IMR-90 (cell line): ENCODE measurements around the gene ALLC. TPM values are rescaled to one million over a fixed set of nuclear protein-coding genes. Genes with fewer than 3 reads are reported as not detected.

Experiments
- ATAC-seq: fragments of 200-7000 bp; cut with Tn5 transposase; 2 replicates; pipeline ENCODE4 v1.9.1; 2020; ENCODE audit warnings: low read depth, mild to moderate bottlenecking, moderate library complexity
- BruUV-seq: library from RNA; stranded (reverse); fragments of 400-500 nt; replicated peaks from 2 replicates; lab custom pipeline; 2021; lab: Mats Ljungman, UMichigan
- CTCF ChIA-PET: fragments of 300-600 bp; formaldehyde crosslinking; extraction: SDS; loops from one replicate; lab custom pipeline; 2021; ENCODE audit warnings: antibody characterized with exemption; lab: Yijun Ruan, JAX
- POLR2A ChIA-PET: fragments of 300-600 bp; sonication (Branson Sonifier 250); formaldehyde crosslinking; loops from one replicate; lab custom pipeline; 2022; ENCODE audit warnings: antibody characterized with exemption; ENCODE audit not compliant: unreplicated experiment; lab: Charles Lee
- DNase-seq: peaks from one replicate; pipeline ENCODE4 v3.0.0; 2013
- H2AFZ ChIP-seq: replicated peaks from 2 replicates; pipeline ENCODE3; 2013; ENCODE audit warnings: low read length, mild to moderate bottlenecking; ENCODE audit not compliant: poor library complexity
- H2AK5ac ChIP-seq: 2 replicates; pipeline ENCODE4 v1.6.1; 2013; ENCODE audit warnings: low read depth, low read length, inconsistent platforms
- H2AK9ac ChIP-seq: replicated peaks from 2 replicates; pipeline ENCODE3; 2013; ENCODE audit warnings: mild to moderate bottlenecking, low read depth, low read length, moderate library complexity; ENCODE audit not compliant: poor library complexity
- H2BK120ac ChIP-seq: 2 replicates; pipeline ENCODE4 v1.6.1; 2013; ENCODE audit warnings: low read depth, low read length, inconsistent platforms
- H2BK15ac ChIP-seq: 3 replicates; pipeline ENCODE4 v1.6.1; 2013; ENCODE audit warnings: low read depth, low read length, inconsistent platforms
- H2BK20ac ChIP-seq: 2 replicates; pipeline ENCODE4 v1.6.1; 2013; ENCODE audit warnings: low read depth, mild to moderate bottlenecking, inconsistent platforms, low read length, moderate library complexity
- H2BK5ac ChIP-seq: 2 replicates; pipeline ENCODE4 v1.6.1; 2013; ENCODE audit warnings: mild to moderate bottlenecking, low read depth, low read length, inconsistent platforms; ENCODE audit not compliant: poor library complexity, severe bottlenecking
- H3K14ac ChIP-seq: replicated peaks from 2 replicates; pipeline ENCODE4 v1.6.1; 2013; ENCODE audit warnings: low read depth, low read length, inconsistent platforms
- H3K18ac ChIP-seq: 2 replicates; pipeline ENCODE4 v1.6.1; 2013; ENCODE audit warnings: low read depth, low read length, control low read depth
- H3K23ac ChIP-seq: 2 replicates; pipeline ENCODE4 v1.6.1; 2013; ENCODE audit warnings: low read depth, low read length, inconsistent platforms
- H3K27ac ChIP-seq: 2 replicates; pipeline ENCODE4 v1.5.1; 2013; ENCODE audit warnings: mild to moderate bottlenecking, control low read depth, low read length; ENCODE audit not compliant: insufficient read depth
- H3K27me3 ChIP-seq: 2 replicates; pipeline ENCODE4 v1.6.1; 2013; ENCODE audit warnings: low read length; ENCODE audit not compliant: control insufficient read depth, insufficient read depth
- H3K36me3 ChIP-seq: 2 replicates; pipeline ENCODE4 v1.6.1; 2013; ENCODE audit warnings: low read length, mixed read lengths; ENCODE audit not compliant: control insufficient read depth, insufficient read depth
- H3K4ac ChIP-seq: 2 replicates; pipeline ENCODE4 v1.6.1; 2013; ENCODE audit warnings: low read depth, low read length, inconsistent platforms
- H3K4me1 ChIP-seq: 2 replicates; pipeline ENCODE4 v1.6.1; 2013; ENCODE audit warnings: low read length, mixed read lengths; ENCODE audit not compliant: control insufficient read depth, insufficient read depth
- H3K4me2 ChIP-seq: 2 replicates; pipeline ENCODE4 v1.6.1; 2013; ENCODE audit warnings: low read depth, mild to moderate bottlenecking, control low read depth, low read length, moderate library complexity
- H3K4me3 ChIP-seq: 2 replicates; pipeline ENCODE4 v1.5.1; 2013; ENCODE audit warnings: low read depth, mild to moderate bottlenecking, control low read depth, low read length, moderate library complexity; ENCODE audit not compliant: insufficient read depth
- H3K56ac ChIP-seq: 2 replicates; pipeline ENCODE4 v1.6.1; 2013; ENCODE audit warnings: low read length, inconsistent platforms; ENCODE audit not compliant: insufficient read depth; ENCODE audit errors: extremely low read depth
- H3K79me1 ChIP-seq, 2 experiments: 2 replicates each; pipeline ENCODE4 v1.6.1; 2013; ENCODE audit warnings: low read length in 2 of 2, inconsistent platforms in 1 of 2, low read depth in 1 of 2
- H3K9ac ChIP-seq: 2 replicates; pipeline ENCODE4 v1.6.1; 2013; ENCODE audit warnings: low read depth, low read length, control low read depth
- H3K9me1 ChIP-seq: 2 replicates; pipeline ENCODE4 v1.6.1; 2013; ENCODE audit warnings: low read length, inconsistent platforms; ENCODE audit not compliant: insufficient read depth
- H3K9me3 ChIP-seq: 2 replicates; pipeline ENCODE4 v1.6.1; 2013; ENCODE audit warnings: low read length; ENCODE audit not compliant: control insufficient read depth, insufficient read depth
- H4K20me1 ChIP-seq: 2 replicates; pipeline ENCODE4 v1.6.1; 2013; ENCODE audit warnings: low read length, inconsistent platforms; ENCODE audit not compliant: insufficient read depth
- H4K5ac ChIP-seq: 2 replicates; pipeline ENCODE4 v1.6.1; 2013; ENCODE audit warnings: mild to moderate bottlenecking, low read depth, low read length, control low read depth
- H4K8ac ChIP-seq, 2 experiments: 2 replicates each; pipeline ENCODE4 v1.6.1; 2013; ENCODE audit warnings: low read depth in 2 of 2, low read length in 2 of 2, control low read depth in 1 of 2, inconsistent platforms in 1 of 2
- H4K91ac ChIP-seq: 2 replicates; pipeline ENCODE4 v1.6.1; 2013; ENCODE audit warnings: low read depth, low read length, inconsistent platforms; ENCODE audit not compliant: insufficient read depth
- BHLHE40 ChIP-seq: fragments of 150-350 bp; IDR thresholded peaks from 2 replicates; pipeline ENCODE4 v1.6.1; 2016; ENCODE audit warnings: mild to moderate bottlenecking, low read depth, low read length
- CEBPB ChIP-seq: IDR thresholded peaks from 2 replicates; pipeline ENCODE4 v1.6.1; 2012; ENCODE audit warnings: low read depth, low read length, improper control_type of control experiment
- CHD1 ChIP-seq: IDR thresholded peaks from 2 replicates; pipeline ENCODE4 v1.6.1; 2012; ENCODE audit warnings: low read depth, low read length, improper control_type of control experiment
- FOS ChIP-seq: fragments of 150-350 bp; IDR thresholded peaks from 2 replicates; pipeline ENCODE4 v1.6.1; 2016; ENCODE audit warnings: low read depth, low read length
- MAFK ChIP-seq: IDR thresholded peaks from 2 replicates; pipeline ENCODE4 v1.6.1; 2012; ENCODE audit warnings: low read depth, low read length, improper control_type of control experiment
- MXI1 ChIP-seq: IDR thresholded peaks from 2 replicates; pipeline ENCODE4 v1.6.1; 2012; ENCODE audit warnings: low read depth, mild to moderate bottlenecking, low read length, moderate library complexity, borderline replicate concordance
- NFE2L2 ChIP-seq: fragments of 150-350 bp; IDR thresholded peaks from 2 replicates; pipeline ENCODE4 v1.6.1; 2016; ENCODE audit warnings: low read depth, mild to moderate bottlenecking, low read length
- POLR2A ChIP-seq: IDR thresholded peaks from 2 replicates; pipeline ENCODE4 v1.6.1; 2012; ENCODE audit warnings: mild to moderate bottlenecking, low read depth, low read length
- RAD21 ChIP-seq: IDR thresholded peaks from 2 replicates; pipeline ENCODE4 v1.6.1; 2012; ENCODE audit warnings: low read length, improper control_type of control experiment
- RCOR1 ChIP-seq: IDR thresholded peaks from 2 replicates; pipeline ENCODE4 v1.6.1; 2012; ENCODE audit warnings: mild to moderate bottlenecking, low read length, improper control_type of control experiment; ENCODE audit not compliant: insufficient replicate concordance
- RFX5 ChIP-seq: IDR thresholded peaks from 2 replicates; pipeline ENCODE4 v1.8.0; 2012; ENCODE audit warnings: low read depth, mild to moderate bottlenecking, low read length, moderate library complexity
- SMC3 ChIP-seq: fragments of 150-350 bp; IDR thresholded peaks from 2 replicates; pipeline ENCODE4 v1.6.1; 2016; ENCODE audit warnings: low read depth, mild to moderate bottlenecking, antibody characterized with exemption, low read length, moderate library complexity
- USF2 ChIP-seq: fragments of 150-350 bp; IDR thresholded peaks from 2 replicates; pipeline ENCODE4 v1.6.1; 2017; ENCODE audit warnings: mild to moderate bottlenecking, antibody characterized with exemption, low read length, low read depth
- WGBS, 2 experiments: methylation state at CpG; one replicate each; pipeline versions ENCODE4 v1.1.5 to v1.1.7; 2013; ENCODE audit warnings: missing lambda C conversion rate in 2 of 2; ENCODE audit not compliant: insufficient read length in 1 of 2; ENCODE audit errors: extremely low coverage in 2 of 2; 5-methylcytosine and 5-hydroxymethylcytosine counted together
- dilution Hi-C: fragments of 300-500 bp; cut with HindIII; formaldehyde crosslinking; loops from one replicate; pipeline ENCODE4 v1.14.3; 2018; ENCODE audit warnings: low sequenced_read_pairs; ENCODE audit not compliant: unreplicated experiment
- in situ Hi-C: fragments of 300-500 bp; cut with MboI; formaldehyde crosslinking; loops from 3 replicates; pipeline ENCODE4 v1.14.3; 2019; ENCODE audit warnings: low sequenced_read_pairs, inconsistent platforms, mixed read lengths
- intact Hi-C: fragments of 100-400 bp; cut with micrococcal nuclease; formaldehyde crosslinking; loops from 2 replicates; pipeline ENCODE4 v1.10.0; 2022
- polyA plus RNA-seq, 3 experiments: library from polyadenylated mRNA; depleted of rRNA; stranded (reverse); fragments of >200 nt; gene quantifications; 2 replicates each; pipeline ENCODE4 v1.2.3, GENCODE V29; 2012; ENCODE audit warnings: low replicate concordance in 1 of 3
- total RNA-seq: library from RNA; depleted of rRNA; stranded (reverse); fragments of >200 nt; gene quantifications from 2 replicates; pipeline ENCODE4 v1.2.3, GENCODE V29; 2012
- TF ChIP-seq, protein P1 (sequence below): fragments of 150-350 bp; IDR thresholded peaks from 2 replicates; pipeline ENCODE4 v1.6.1; 2016; ENCODE audit warnings: low read depth, mild to moderate bottlenecking, low read length, moderate library complexity, borderline replicate concordance

ALLC gene
- total and polyA plus RNA-seq, 2 of the 4 experiments (the other 2 are of a cell fraction), result not detected

GRCh38 chr2:3659447-3660432 lies 1.7 kb downstream of the ALLC start:
- Histone ChIP-seq H2BK5ac (no peak overlapping the region), H2BK120ac (peak overlapping the region; percentile 6; the same call in 1 of the 2 replicates), H3K4me2 (no peak overlapping the region), H3K9ac (no peak overlapping the region; the same call in 1 of the 2 replicates), H3K79me1 (no peaks in the 10 kb centered on the region), H3K9me3 (no peaks in the 10 kb centered on the region), H3K27ac (peak overlapping the region; percentile 51; the same call in 1 of the 2 replicates), H3K27me3 (no peaks in the 10 kb centered on the region), H2BK15ac (no peak overlapping the region), H2AFZ (peak overlapping the region; percentile 77), H3K18ac (peak overlapping the region; percentile 27; the same call in 1 of the 2 replicates), H3K14ac (no peak overlapping the region), H3K4me1 (peaks cover 10% of the 10 kb centered on the region; the same call in 1 of the 2 replicates), H4K8ac (peak overlapping the region in 1 of 2 experiments; percentile 28; a peak in 1 of 4 replicates), H3K36me3 (no peaks in the 10 kb centered on the region), H3K9me1 (no peaks in the 10 kb centered on the region), H3K23ac (no peak overlapping the region), H4K91ac (no peak overlapping the region), H2AK9ac (peak overlapping the region; percentile 34), H2AK5ac (no peak overlapping the region), H2BK20ac (no peak overlapping the region), H3K4me3 (no peak overlapping the region), H3K56ac (no peak overlapping the region), H4K5ac (peak overlapping the region; percentile 30; the same call in 1 of the 2 replicates), H4K20me1 (no peaks in the 10 kb centered on the region), H3K4ac (no peak overlapping the region; the same call in 1 of the 2 replicates)
- in situ Hi-C loops (loop anchor here (25.0 kb wide), 1 partner anchor 1797 kb away; no protein-coding TSS in a partner anchor), intact Hi-C loops (no loop called here), dilution Hi-C loops (no loop called here)
- 39% methylated on average over 11 of the region's 26 CpGs; no CpG with 5 or more reads in 1 of the 2 experiments for WGBS, 2 experiments
- DNase-seq (peak; percentile 38), ATAC-seq (peak; percentile 85)
- ChIA-PET CTCF (no interaction called here), POLR2A (no interaction called here)
- BruUV-seq, result no TSS peak
- TF ChIP-seq FOS (no peak), RAD21 (no peak), SMC3 (no peak), CEBPB (no peak), RFX5 (no peak), MXI1 (no peak), POLR2A (no peak), BHLHE40 (no peak), USF2 (no peak), RCOR1 (no peak), MAFK (no peak), CHD1 (no peak), NFE2L2 (no peak)
- TF ChIP-seq, protein P1, sequence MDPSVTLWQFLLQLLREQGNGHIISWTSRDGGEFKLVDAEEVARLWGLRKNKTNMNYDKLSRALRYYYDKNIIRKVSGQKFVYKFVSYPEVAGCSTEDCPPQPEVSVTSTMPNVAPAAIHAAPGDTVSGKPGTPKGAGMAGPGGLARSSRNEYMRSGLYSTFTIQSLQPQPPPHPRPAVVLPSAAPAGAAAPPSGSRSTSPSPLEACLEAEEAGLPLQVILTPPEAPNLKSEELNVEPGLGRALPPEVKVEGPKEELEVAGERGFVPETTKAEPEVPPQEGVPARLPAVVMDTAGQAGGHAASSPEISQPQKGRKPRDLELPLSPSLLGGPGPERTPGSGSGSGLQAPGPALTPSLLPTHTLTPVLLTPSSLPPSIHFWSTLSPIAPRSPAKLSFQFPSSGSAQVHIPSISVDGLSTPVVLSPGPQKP, result no peak
